Gastrocnemius medialis (tissue), 4 donors: Measurements from ENCODE around the gene RPS3A.

Source experiments
- POLR2A ChIP-seq, 2 donors: fragments of 450-650 bp; IDR thresholded peaks; one replicate each; pipeline ENCODE4 v1.6.1; 2017; ENCODE audit warnings: antibody characterized with exemption in 2 of 2, mild to moderate bottlenecking in 2 of 2, moderate library complexity in 2 of 2
- TF ChIP-seq, protein P1 (sequence below), 5 experiments: fragments of 450-650 bp in 3 of 5; fragments of 200-600 bp in 2 of 5; sonication (generic) in 2 of 5; IDR thresholded peaks in 4 of 5; conservative IDR thresholded peaks in 1 of 5; 1 replicate in 4 of 5; 2 replicates in 1 of 5; pipeline ENCODE4 v1.5.1; 2016 to 2019; ENCODE audit warnings: antibody characterized with exemption in 5 of 5, mild to moderate bottlenecking in 3 of 5, moderate library complexity in 3 of 5

DNA sequence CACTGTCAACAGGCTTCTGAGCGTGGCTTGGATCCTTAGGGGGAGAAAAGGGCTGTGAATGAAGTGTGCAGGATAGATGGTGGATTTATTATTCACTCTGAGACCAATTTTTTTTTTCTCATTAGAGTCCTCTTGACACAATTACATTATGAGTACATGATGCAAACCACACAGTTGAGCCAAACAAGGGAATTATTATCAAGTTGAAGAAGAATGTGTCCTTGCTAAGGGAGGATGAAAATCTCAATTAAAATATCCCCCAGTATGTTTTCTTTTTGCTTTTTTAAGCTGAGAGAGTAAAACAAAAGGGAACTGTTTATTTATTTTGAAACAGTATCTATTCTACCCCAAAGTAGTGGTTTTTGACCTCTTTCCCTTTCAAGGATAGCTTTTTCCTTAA is 40.4 kb downstream of the RPS3A start:
- TF ChIP-seq, protein P1, sequence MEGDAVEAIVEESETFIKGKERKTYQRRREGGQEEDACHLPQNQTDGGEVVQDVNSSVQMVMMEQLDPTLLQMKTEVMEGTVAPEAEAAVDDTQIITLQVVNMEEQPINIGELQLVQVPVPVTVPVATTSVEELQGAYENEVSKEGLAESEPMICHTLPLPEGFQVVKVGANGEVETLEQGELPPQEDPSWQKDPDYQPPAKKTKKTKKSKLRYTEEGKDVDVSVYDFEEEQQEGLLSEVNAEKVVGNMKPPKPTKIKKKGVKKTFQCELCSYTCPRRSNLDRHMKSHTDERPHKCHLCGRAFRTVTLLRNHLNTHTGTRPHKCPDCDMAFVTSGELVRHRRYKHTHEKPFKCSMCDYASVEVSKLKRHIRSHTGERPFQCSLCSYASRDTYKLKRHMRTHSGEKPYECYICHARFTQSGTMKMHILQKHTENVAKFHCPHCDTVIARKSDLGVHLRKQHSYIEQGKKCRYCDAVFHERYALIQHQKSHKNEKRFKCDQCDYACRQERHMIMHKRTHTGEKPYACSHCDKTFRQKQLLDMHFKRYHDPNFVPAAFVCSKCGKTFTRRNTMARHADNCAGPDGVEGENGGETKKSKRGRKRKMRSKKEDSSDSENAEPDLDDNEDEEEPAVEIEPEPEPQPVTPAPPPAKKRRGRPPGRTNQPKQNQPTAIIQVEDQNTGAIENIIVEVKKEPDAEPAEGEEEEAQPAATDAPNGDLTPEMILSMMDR (IDR thresholded peaks at IDR 0.05 in 4 of 5, conservative IDR thresholded peaks at IDR 0.05 in 1 of 5), result no peak
- TF ChIP-seq POLR2A (IDR thresholded peaks at IDR 0.05), result no peak
